K562 (cell line): Measurements from ENCODE around the gene LRRTM3. TPM values are rescaled to one million over a fixed set of nuclear protein-coding genes. Genes with fewer than 3 reads are reported as not detected.

Experiments used
- ATAC-seq: fragments of 200-7000 bp; cut with Tn5 transposase; 3 replicates; pipeline ENCODE4 v1.9.1; 2020; ENCODE audit warnings: moderate library complexity
- BruUV-seq: library from RNA; stranded (reverse); fragments of 400-500 nt; replicated peaks from 2 replicates; lab custom pipeline; 2021; lab: Mats Ljungman, UMichigan
- CTCF ChIA-PET: fragments of 300-600 bp; formaldehyde crosslinking; extraction: SDS; loops from one replicate; lab custom pipeline; 2021; ENCODE audit warnings: low intra/inter-chr PET ratio; lab: Yijun Ruan, JAX
- POLR2A ChIA-PET: fragments of 300-600, 350-650 bp; sonication (Branson Sonifier 250); formaldehyde crosslinking; extraction: SDS; loops from one replicate; lab custom pipeline; 2021; ENCODE audit warnings: antibody characterized with exemption, inconsistent platforms; lab: Yijun Ruan, JAX
- DNase-seq, 4 experiments: peaks; one replicate each; pipeline versions ENCODE4 v3.0.0 to v3.0.0-alpha.2; 2011 to 2018; ENCODE audit warnings: low spot score in 3 of 4, mixed read lengths in 3 of 4; ENCODE audit errors: extremely low read depth in 1 of 4
- FAIRE-seq: peaks from 2 replicates; lab custom pipeline; 2011; peaks lifted over from hg19 to GRCh38; lab: Jason Lieb, UNC
- H2AFZ ChIP-seq: 2 replicates; pipeline ENCODE4 v1.6.0; 2011; ENCODE audit warnings: low read depth, low read length, control low read depth, inconsistent platforms
- H3K27ac ChIP-seq: fragments of 200-600 bp; 3 replicates; pipeline ENCODE4 v1.8.0; 2011; ENCODE audit warnings: low read depth, mild to moderate bottlenecking, control low read depth, inconsistent platforms, low read length, moderate library complexity, mixed read lengths; ENCODE audit errors: extremely low read depth
- H3K27me3 ChIP-seq, 2 experiments: fragments of 300-600 bp in 1 of 2; 2 replicates in 1 of 2; 3 replicates in 1 of 2; pipeline versions ENCODE4 v1.6.0 to v1.8.0; 2011; ENCODE audit warnings: inconsistent platforms in 2 of 2, low read length in 2 of 2, mild to moderate bottlenecking in 1 of 2, mixed read lengths in 1 of 2, moderate library complexity in 1 of 2; ENCODE audit not compliant: control insufficient read depth in 2 of 2, insufficient read depth in 2 of 2
- H3K36me3 ChIP-seq: fragments of 300-600 bp; 3 replicates; pipeline ENCODE4 v1.8.0; 2011; ENCODE audit warnings: mild to moderate bottlenecking, low read length, inconsistent platforms; ENCODE audit not compliant: control insufficient read depth, insufficient read depth
- H3K4me1 ChIP-seq, 2 experiments: fragments of 200-600 bp in 1 of 2; replicated peaks in 1 of 2; 2 replicates in 1 of 2; 3 replicates in 1 of 2; pipeline versions ENCODE4 v1.5.1 to v1.8.0; 2011; ENCODE audit warnings: inconsistent platforms in 2 of 2, low read length in 2 of 2, mild to moderate bottlenecking in 1 of 2, mixed read lengths in 1 of 2, moderate library complexity in 1 of 2; ENCODE audit not compliant: control insufficient read depth in 2 of 2, insufficient read depth in 2 of 2
- H3K4me2 ChIP-seq: 2 replicates; pipeline ENCODE4 v1.6.1; 2011; ENCODE audit warnings: low read length, control low read depth, inconsistent platforms, mixed read lengths; ENCODE audit not compliant: insufficient read depth
- H3K4me3 ChIP-seq: fragments of 200-600 bp; sonication (generic), shearing (Covaris generic); 2 replicates; pipeline ENCODE4 v1.5.1; 2016; ENCODE audit warnings: control low read depth, inconsistent platforms
- H3K79me2 ChIP-seq: fragments of 200-600 bp; 3 replicates; pipeline ENCODE4 v1.8.0; 2011; ENCODE audit warnings: low read length, inconsistent platforms; ENCODE audit not compliant: control insufficient read depth, insufficient read depth
- H3K9ac ChIP-seq, 2 experiments: 2 replicates each; pipeline versions ENCODE4 v1.6.0 to v1.6.1; 2011; ENCODE audit warnings: low read depth in 2 of 2, low read length in 2 of 2, control low read depth in 1 of 2, inconsistent platforms in 1 of 2, mild to moderate bottlenecking in 1 of 2, mixed read lengths in 1 of 2; ENCODE audit not compliant: insufficient read depth in 1 of 2
- H3K9me1 ChIP-seq: one replicate; pipeline ENCODE4 v1.6.0; 2011; ENCODE audit warnings: inconsistent platforms, mild to moderate bottlenecking, low read length, moderate library complexity; ENCODE audit not compliant: control insufficient read depth, insufficient read depth
- H3K9me3 ChIP-seq: replicated peaks from 2 replicates; pipeline ENCODE4 v1.5.1; 2011; ENCODE audit warnings: low read depth, low read length, inconsistent platforms; ENCODE audit not compliant: control insufficient read depth, insufficient read depth
- H4K20me1 ChIP-seq: replicated peaks from 2 replicates; pipeline ENCODE4 v1.6.1; 2011; ENCODE audit warnings: low read length, inconsistent platforms, mixed read lengths; ENCODE audit not compliant: control insufficient read depth, insufficient read depth
- CBX3 ChIP-seq, 2 experiments: IDR thresholded peaks; 1 replicate in 1 of 2; 2 replicates in 1 of 2; pipeline ENCODE4 v1.6.1; 2012; ENCODE audit warnings: inconsistent platforms in 2 of 2, low read length in 2 of 2, borderline replicate concordance in 1 of 2, control low read depth in 1 of 2
- HDAC6 ChIP-seq: IDR thresholded peaks from 2 replicates; pipeline ENCODE4 v1.6.1; 2012; ENCODE audit warnings: low read depth, mild to moderate bottlenecking, control low read depth, inconsistent platforms, low read length, moderate library complexity
- HEY1 ChIP-seq: fragments of 250-450 bp; sonication (Bioruptor Pico); IDR thresholded peaks from 2 replicates; pipeline ENCODE4 v1.5.0; 2020; ENCODE audit warnings: mild to moderate bottlenecking, moderate library complexity, borderline replicate concordance
- KLF1 ChIP-seq: fragments of 450-650 bp; IDR thresholded peaks from 2 replicates; pipeline ENCODE4 v1.6.1; 2016; ENCODE audit warnings: missing genetic modification characterization, missing compliant biosample characterization
- MTA2 ChIP-seq: fragments of 450-650 bp; IDR thresholded peaks from 2 replicates; pipeline ENCODE4 v1.6.1; 2016; ENCODE audit warnings: low read depth
- NONO ChIP-seq, 2 experiments: fragments of 200-400 bp in 1 of 2; fragments of 450-650 bp in 1 of 2; formaldehyde crosslinking in 1 of 2; IDR thresholded peaks; 2 replicates each; pipeline ENCODE4 v1.6.1; 2017; ENCODE audit warnings: low read depth in 2 of 2, mild to moderate bottlenecking in 2 of 2, moderate library complexity in 2 of 2, low read length in 1 of 2
- NUFIP1 ChIP-seq: fragments of 450-650 bp; IDR thresholded peaks from 2 replicates; pipeline ENCODE4 v1.6.1; 2018; ENCODE audit not compliant: partially characterized antibody
- PHB ChIP-seq: fragments of 250-450 bp; sonication (Bioruptor Pico); IDR thresholded peaks from 2 replicates; pipeline ENCODE4 v1.5.0; 2021
- POLR2AphosphoS5 ChIP-seq: IDR thresholded peaks from 2 replicates; pipeline ENCODE4 v1.6.1; 2011; ENCODE audit warnings: mild to moderate bottlenecking, low read depth, low read length, moderate library complexity; ENCODE audit not compliant: control insufficient read depth, insufficient read depth
- RBM14 ChIP-seq: fragments of 200-400 bp; formaldehyde crosslinking; IDR thresholded peaks from 2 replicates; pipeline ENCODE4 v1.6.1; 2018; ENCODE audit warnings: low read depth, mild to moderate bottlenecking, low read length, moderate library complexity, borderline replicate concordance; ENCODE audit not compliant: insufficient read depth
- TAL1 ChIP-seq: fragments of 450-650 bp; IDR thresholded peaks from 2 replicates; pipeline ENCODE4 v1.6.1; 2016; ENCODE audit warnings: mild to moderate bottlenecking
- YY1 ChIP-seq, 3 experiments: IDR thresholded peaks; 2 replicates each; pipeline ENCODE4 v1.6.1; 2011; ENCODE audit warnings: low read length in 2 of 3, mild to moderate bottlenecking in 2 of 3, moderate library complexity in 2 of 3, borderline replicate concordance in 1 of 3, control low read depth in 1 of 3, low read depth in 1 of 3; ENCODE audit not compliant: insufficient read depth in 3 of 3, insufficient replicate concordance in 2 of 3, control insufficient read depth in 1 of 3, insufficient read length in 1 of 3; ENCODE audit errors: extremely low read depth in 1 of 3
- ZKSCAN8 ChIP-seq: fragments of 200-800 bp; sonication (Bioruptor generic); IDR thresholded peaks from 2 replicates; pipeline ENCODE4 v1.6.1; 2016; ENCODE audit warnings: missing genetic modification characterization, missing compliant biosample characterization
- ZNF507 ChIP-seq: conservative IDR thresholded peaks from 2 replicates; pipeline ENCODE4 v1.6.1; 2017; ENCODE audit warnings: missing genetic modification characterization, missing compliant biosample characterization
- ZNF639 ChIP-seq, 2 experiments: fragments of 200-800 bp in 1 of 2; sonication (Bioruptor generic) in 1 of 2; sonication (generic) in 1 of 2; formaldehyde crosslinking in 1 of 2; IDR thresholded peaks in 1 of 2; conservative IDR thresholded peaks in 1 of 2; 2 replicates each; pipeline versions ENCODE4 v1.5.0 to v1.6.1; 2016 to 2020; ENCODE audit warnings: missing compliant biosample characterization in 1 of 2, missing genetic modification characterization in 1 of 2, missing genetic modification reagents in 1 of 2
- ZNF699 ChIP-seq: fragments of 250-450 bp; sonication (Bioruptor Pico); IDR thresholded peaks from 2 replicates; pipeline ENCODE4 v1.8.0; 2021; ENCODE audit warnings: mild to moderate bottlenecking, moderate library complexity; ENCODE audit not compliant: insufficient replicate concordance
- WGBS: fragments of 100-300 bp; shearing (Covaris generic); methylation state at CpG from one replicate; pipeline ENCODE4 v1.1.6; 2016; ENCODE audit warnings: low coverage, mixed read lengths; ENCODE audit not compliant: insufficient coverage; ENCODE audit errors: missing lambda C conversion rate; 5-methylcytosine and 5-hydroxymethylcytosine counted together
- in situ Hi-C: fragments of 300-500 bp; cut with MboI; formaldehyde crosslinking; loops from 4 replicates; pipeline ENCODE4 v1.15.0; 2018; ENCODE audit warnings: inconsistent platforms, mixed read lengths
- intact Hi-C: fragments of 100-400 bp; cut with micrococcal nuclease; formaldehyde crosslinking; loops from 2 replicates; pipeline ENCODE4 v1.14.2; 2022
- polyA plus RNA-seq, 8 experiments: library from polyadenylated mRNA; depleted of rRNA in 4 of 8; stranded (reverse) in 5 of 8; unstranded in 3 of 8; fragments of >200 nt; fragmentation: Nextera tagmentation in 2 of 8; fragmentation: Illumina TruSeq in 1 of 8; extraction: Ambion mirVana in 2 of 8; extraction: Trizol in 1 of 8; gene quantifications; 2 replicates each; pipeline versions ENCODE4 v1.2.1 to v1.2.3, GENCODE V29; 2011 to 2014; ENCODE audit warnings: inconsistent platforms in 1 of 8, missing spikeins in 1 of 8
- total RNA-seq, 7 experiments: library from RNA; depleted of rRNA in 6 of 7; stranded (reverse); fragments of >200 nt in 6 of 7; fragmentation: Illumina TruSeq in 2 of 7; extraction: Trizol in 2 of 7; gene quantifications; 2 replicates each; pipeline versions ENCODE4 v1.2.1 to v1.2.3, GENCODE V29; 2011 to 2021; ENCODE audit warnings: low replicate concordance in 1 of 7
- TF ChIP-seq, protein P1 (sequence below), 2 experiments: fragments of 250-450 bp in 1 of 2; fragments of 450-650 bp in 1 of 2; sonication (Bioruptor Pico) in 1 of 2; IDR thresholded peaks; 2 replicates each; pipeline versions ENCODE4 v1.6.1 to v1.8.0; 2016 to 2021; ENCODE audit warnings: mild to moderate bottlenecking in 2 of 2, moderate library complexity in 2 of 2, missing compliant biosample characterization in 1 of 2, missing genetic modification characterization in 1 of 2

Gene LRRTM3
- total and polyA plus RNA-seq, 9 of the 15 experiments (the other 6 are each of a cell fraction or from before 2014, with no cell fraction given), result not detected

DNA sequence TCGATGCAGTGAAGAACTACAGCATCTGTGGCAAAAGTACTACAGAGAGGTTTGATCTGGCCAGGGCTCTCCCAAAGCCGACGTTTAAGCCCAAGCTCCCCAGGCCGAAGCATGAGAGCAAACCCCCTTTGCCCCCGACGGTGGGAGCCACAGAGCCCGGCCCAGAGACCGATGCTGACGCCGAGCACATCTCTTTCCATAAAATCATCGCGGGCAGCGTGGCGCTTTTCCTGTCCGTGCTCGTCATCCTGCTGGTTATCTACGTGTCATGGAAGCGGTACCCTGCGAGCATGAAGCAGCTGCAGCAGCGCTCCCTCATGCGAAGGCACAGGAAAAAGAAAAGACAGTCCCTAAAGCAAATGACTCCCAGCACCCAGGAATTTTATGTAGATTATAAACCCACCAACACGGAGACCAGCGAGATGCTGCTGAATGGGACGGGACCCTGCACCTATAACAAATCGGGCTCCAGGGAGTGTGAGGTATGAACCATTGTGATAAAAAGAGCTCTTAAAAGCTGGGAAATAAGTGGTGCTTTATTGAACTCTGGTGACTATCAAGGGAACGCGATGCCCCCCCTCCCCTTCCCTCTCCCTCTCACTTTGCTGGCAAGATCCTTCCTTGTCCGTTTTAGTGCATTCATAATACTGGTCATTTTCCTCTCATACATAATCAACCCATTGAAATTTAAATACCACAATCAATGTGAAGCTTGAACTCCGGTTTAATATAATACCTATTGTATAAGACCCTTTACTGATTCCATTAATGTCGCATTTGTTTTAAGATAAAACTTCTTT, 2.3 kb downstream of the LRRTM3 start:
- no peak for ATAC-seq
- intact Hi-C loops, result no loop called here
- no peak for DNase-seq
- Histone ChIP-seq H3K4me2 (no peak overlapping the region), H3K27me3 (no peaks in the 10 kb centered on the region), H3K4me3 (no peak overlapping the region), H3K27ac (no peak overlapping the region), H3K9me1 (no peaks in the 10 kb centered on the region), H3K9ac (no peak overlapping the region), H3K9me3 (no peaks in the 10 kb centered on the region), H3K4me1 (no peaks in the 10 kb centered on the region), H4K20me1 (no peaks in the 10 kb centered on the region), H2AFZ (no peak overlapping the region), H3K79me2 (no peaks in the 10 kb centered on the region), H3K36me3 (no peaks in the 10 kb centered on the region)
- no TSS peak for BruUV-seq
- ChIA-PET CTCF (no interaction called here), POLR2A (no interaction called here)
- WGBS, result under 1% methylated on average over 24 of the region's 30 CpGs
- no peak for FAIRE-seq
- in situ Hi-C loops, result no loop called here
- TF ChIP-seq KLF1 (no peak), ZKSCAN8 (CRISPR knock-in tag) (no peak), ZNF699 (CRISPR knock-in tag) (no peak), NUFIP1 (no peak), HDAC6 (no peak), YY1 (IDR thresholded peaks at IDR 0.05; ENCODE audit: borderline replicate concordance in 1 of 3, control insufficient read depth in 1 of 3, extremely low read depth in 1 of 3, insufficient read depth in 3 of 3, insufficient read length in 1 of 3, insufficient replicate concordance in 2 of 3, low read depth in 1 of 3, low read length in 2 of 3) (no peak), ZNF507 (no peak), POLR2AphosphoS5 (no peak), RBM14 (no peak), PHB (CRISPR knock-in tag) (no peak), CBX3 (IDR thresholded peaks at IDR 0.05; ENCODE audit: borderline replicate concordance in 1 of 2, low read length in 2 of 2) (no peak), HEY1 (CRISPR knock-in tag) (no peak), TAL1 (no peak), NONO (IDR thresholded peaks at IDR 0.05; ENCODE audit: low read depth in 2 of 2, low read length in 1 of 2) (no peak), ZNF639 (CRISPR knock-in tag; conservative IDR thresholded peaks at IDR 0.05 in 1 of 2, IDR thresholded peaks at IDR 0.05 in 1 of 2) (no peak), MTA2 (no peak)
- TF ChIP-seq, protein P1, sequence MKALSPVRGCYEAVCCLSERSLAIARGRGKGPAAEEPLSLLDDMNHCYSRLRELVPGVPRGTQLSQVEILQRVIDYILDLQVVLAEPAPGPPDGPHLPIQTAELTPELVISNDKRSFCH (CRISPR knock-in tag; IDR thresholded peaks at IDR 0.05), result no peak
- TF ChIP-seq, protein P1 (tag; IDR thresholded peaks at IDR 0.05), result no peak
